GM12873 (cell line): ENCODE results near the gene TEX29.

Experiments
- TF ChIP-seq, protein P1 (sequence below): IDR thresholded peaks from 2 replicates; pipeline ENCODE4 v1.5.1; 2012; ENCODE audit warnings: low read depth, mild to moderate bottlenecking, moderate library complexity, low read length, control low read depth; ENCODE audit not compliant: insufficient read depth; ENCODE audit errors: missing control alignments

TEX29 gene

DNA sequence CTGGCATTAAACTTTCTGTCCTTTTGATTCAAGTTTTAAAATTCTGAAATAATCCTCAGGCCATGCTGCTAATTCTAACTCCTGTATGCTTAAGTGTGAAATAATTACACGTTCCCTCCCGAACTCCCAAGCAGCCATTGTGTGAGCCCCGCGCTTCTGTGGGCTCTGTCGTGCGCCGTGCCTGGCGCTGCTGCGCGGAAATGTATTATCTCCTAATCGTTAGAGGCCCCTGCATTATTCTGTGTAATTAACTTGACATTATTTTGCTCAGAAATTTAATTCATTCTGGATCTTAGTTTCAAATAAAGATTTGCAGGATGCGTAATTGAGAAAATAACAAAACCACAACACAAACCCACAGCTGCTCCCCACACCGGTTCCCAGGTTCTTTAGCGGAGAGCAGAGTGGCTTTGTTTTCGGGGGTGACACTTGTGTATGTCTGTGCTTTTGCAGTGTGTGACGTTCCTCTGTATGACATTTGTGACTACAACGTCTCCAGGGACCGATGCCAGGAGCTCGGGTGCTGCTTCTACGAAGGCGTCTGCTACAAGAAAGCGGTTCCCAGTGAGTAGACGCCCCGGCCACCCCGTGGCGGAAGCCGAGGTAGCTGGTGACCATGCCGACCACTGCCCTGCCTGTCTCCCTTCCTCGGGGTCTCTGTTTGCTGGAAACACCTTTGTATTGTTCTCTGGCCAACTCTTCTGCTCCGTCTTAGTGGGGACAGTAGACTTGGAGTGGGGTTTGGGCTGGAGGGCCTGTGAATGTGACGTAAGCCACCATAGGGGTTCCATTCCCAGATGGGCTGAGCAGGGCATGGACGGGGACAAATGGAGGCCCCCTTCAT, 7.5 kb downstream of the TEX29 start:
- TF ChIP-seq, protein P1, sequence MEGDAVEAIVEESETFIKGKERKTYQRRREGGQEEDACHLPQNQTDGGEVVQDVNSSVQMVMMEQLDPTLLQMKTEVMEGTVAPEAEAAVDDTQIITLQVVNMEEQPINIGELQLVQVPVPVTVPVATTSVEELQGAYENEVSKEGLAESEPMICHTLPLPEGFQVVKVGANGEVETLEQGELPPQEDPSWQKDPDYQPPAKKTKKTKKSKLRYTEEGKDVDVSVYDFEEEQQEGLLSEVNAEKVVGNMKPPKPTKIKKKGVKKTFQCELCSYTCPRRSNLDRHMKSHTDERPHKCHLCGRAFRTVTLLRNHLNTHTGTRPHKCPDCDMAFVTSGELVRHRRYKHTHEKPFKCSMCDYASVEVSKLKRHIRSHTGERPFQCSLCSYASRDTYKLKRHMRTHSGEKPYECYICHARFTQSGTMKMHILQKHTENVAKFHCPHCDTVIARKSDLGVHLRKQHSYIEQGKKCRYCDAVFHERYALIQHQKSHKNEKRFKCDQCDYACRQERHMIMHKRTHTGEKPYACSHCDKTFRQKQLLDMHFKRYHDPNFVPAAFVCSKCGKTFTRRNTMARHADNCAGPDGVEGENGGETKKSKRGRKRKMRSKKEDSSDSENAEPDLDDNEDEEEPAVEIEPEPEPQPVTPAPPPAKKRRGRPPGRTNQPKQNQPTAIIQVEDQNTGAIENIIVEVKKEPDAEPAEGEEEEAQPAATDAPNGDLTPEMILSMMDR = no peak

DNA sequence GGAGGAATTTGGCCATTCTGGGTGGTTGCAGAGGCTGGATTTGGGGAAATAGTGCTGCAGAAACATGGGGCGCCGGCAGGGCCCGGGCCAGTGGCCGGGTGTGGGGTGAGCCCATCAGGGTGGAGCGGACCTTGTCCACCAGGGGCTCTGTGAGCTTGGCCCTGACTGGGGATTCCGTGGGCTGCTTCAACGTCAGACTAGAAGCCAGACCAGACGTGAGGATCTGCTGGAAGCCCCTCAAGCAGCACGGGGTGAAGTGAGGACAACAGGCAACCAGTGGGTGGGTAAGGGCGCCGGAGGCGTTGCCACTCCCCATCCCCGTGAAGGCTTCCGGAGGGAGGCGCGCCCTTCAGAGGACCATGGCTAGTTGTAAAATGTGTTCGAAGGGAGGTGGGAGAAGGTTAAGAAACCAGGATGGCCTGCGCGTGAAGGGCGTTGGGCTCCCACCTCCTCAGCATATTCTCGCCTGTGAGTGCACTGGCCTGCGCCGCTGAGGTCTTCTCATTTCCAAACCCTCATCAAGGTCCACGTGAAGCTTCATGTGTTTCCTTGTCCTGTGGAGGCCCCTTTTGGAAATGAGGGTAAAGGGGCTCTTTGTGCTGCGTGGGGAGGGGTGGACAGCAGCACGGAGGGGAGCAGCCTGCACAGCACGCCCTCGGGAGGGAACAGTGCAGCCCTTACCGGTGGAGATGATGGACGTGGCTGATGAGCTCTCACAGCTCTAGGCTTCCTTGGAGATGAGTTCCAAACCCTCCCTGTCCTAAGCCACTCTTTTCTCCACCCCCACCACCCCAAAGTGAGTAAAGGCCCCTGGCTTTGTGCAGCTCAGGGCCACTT, 8.3 kb downstream of the TEX29 start:
- TF ChIP-seq, protein P1 = no peak

DNA sequence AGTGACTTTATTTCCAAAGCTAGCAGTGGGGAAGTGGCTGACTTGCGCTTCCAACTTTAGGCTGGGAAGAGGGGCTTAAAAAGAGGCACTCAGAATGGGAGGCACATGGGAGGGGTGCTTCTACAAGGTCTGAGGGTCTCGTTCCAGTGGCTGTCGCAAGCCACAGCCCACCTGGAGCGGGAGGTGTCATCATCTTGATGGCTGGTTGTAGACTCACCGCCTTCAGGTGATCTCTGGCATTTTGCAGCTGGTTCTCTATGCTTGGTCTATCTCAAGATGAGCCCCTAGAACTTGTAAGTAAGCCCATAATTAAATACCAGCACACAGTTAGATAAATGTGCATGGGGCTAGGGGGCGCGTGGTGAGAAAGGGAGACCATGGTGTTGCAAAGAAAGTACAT, 9.2 kb downstream of the TEX29 start:
- TF ChIP-seq, protein P1 = no peak

DNA sequence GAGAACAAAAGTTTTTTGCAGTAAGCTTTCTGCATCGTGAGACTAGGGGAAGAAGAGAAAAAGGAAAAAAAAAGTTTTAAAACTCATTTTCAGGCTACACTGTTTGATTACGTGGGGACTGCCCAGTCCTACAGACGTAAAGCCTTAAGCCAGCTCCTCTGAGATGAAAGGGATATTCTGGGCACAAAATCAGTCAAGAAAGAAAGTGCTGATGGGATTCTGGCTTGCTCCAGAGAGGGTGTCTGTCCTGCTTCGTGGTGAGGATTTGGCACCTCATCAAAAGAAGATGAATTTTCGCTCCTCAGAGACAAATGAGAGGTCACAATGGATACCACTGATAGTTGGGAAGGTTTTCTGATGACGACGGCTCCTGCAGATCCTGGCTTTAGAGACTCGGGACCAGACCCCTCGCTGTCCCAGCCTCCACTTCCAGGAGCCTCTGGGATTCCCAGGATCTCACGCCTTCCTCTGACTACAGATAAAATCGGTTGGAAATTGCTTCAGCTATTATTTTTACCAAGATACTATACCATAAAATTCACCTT, 9.7 kb downstream of the TEX29 start:
- TF ChIP-seq, protein P1 = no peak

DNA sequence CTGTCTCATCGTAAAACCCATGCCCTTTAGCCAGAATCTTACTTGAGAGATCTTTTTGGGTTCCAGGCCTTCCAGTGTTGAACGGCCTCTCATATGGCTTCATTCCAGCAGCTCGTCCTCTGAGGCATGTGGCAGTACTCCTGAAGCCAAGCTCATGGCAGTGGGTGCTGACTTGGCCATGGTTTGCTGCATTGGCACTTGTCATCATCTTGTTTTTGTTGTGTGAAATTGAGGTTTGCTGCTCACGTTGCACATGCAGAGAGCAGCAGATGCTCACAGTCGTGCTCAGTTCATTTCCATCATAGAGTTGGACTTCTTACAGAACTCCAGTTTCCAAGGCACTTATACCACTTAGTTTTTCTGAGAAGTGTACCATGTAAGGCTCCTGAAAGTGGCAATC, 14.9 kb downstream of the TEX29 start:
- TF ChIP-seq, protein P1 = no peak

DNA sequence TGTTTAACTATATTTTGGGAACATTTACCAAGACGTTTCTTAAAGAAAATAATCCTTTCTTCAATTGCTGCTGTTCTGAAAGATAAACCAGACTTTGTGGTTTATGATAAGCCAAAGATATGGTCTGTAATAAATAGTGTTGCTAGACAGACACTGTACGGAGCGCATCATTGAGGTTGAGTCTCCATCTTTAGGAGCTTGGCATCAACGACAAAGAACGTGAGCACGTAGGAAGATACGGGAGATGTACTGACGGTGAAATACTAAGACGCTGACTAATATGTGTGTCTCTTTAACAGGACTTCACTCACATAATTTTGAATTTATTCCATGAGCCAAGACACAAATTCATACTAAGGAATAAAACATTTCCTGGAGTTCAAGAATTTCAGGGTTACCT, 16.2 kb downstream of the TEX29 start:
- TF ChIP-seq, protein P1 = no peak

DNA sequence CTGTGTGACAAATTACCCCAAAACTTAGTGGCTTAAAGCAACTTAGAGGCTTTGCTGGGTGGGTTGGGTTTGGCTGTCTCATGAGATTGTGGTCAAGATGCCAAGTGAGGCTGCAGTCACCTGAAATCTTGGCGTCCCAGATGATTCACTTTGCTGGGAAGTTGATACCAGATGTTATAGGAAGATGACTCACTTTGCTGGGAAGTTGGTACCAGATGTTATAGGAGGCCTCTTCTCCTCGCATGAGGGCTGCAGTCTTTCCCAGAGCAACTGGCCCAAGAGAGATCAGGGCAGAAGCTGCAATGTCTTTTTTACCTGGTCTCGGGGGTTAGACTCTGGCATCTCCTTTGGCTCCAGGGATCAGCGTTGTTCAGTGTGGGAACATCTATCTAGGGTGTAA, 16.8 kb downstream of the TEX29 start:
- TF ChIP-seq, protein P1 = no peak
